ENCODE measurements around the gene C2orf74.
"Not testable (repeated sequence)": the region's sequence is repeated elsewhere in the genome, so short reads cannot be mapped to it uniquely, and the experiment has no call there.

C2orf74 gene

DNA sequence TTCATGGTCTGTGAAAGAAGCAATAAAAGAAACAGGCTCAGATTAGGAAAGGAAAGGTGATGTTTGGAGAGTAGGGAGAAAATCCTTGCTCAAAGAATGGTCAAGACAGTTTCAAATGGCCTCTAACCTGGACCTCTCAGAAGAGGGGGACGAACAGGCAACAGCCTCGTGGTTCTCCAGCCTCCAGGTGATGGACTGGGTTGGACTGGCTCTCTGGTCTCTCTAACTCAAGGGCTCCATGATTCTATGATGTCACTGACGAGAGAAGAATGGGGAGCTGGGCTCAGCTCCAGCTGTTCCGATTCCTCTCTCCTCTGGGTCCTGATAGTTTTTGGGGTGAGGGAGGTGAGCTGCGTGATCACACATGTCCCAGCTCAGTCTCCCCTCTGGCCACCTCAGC, at the start of gene C2orf74:
Gene C2orf74 (plus strand): TSS at position 301 of the 400 bp plus-strand sequence. CDS start 327 bp downstream, outside the sequence.
- no peak for DNase-seq

DNA sequence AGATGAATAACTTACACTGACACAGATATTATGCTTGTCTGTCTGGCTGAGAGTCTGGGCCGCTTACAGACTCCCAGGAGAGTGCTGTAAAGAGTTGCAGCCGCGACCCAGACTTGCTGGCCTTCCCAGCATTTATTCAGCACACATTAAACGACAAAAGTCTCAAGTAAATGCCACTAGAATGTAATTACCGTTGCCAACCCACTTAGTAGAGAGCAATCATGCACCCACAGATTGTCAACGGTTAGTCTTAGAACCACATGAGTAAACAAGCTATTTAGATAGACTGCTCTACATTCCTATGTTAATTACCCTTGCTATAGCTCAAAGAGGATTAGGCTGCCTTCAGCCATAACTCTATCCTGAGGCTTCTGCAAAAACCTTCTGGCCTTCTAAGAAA, 47.8 kb upstream of the C2orf74 start:
- DNase-seq = no peak

DNA sequence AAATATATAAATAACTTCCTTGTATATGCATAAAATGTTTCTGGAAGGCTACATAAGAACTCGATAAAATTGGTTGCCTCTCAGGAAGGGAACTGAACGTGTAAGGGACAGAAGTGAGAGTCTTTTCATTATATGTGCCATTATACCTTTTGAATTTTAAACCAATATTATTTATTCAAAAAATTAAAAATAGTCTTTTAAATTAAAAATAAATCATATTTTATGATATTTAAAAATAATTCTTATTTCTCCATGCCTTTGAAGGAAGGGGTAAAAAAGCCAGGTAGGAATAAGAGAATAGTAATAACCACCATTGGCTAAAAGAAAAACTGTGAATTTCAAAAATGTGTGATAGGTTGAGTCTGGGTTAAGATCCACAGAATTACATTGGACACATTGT, 45.7 kb upstream of the C2orf74 start:
- DNase-seq = no peak

DNA sequence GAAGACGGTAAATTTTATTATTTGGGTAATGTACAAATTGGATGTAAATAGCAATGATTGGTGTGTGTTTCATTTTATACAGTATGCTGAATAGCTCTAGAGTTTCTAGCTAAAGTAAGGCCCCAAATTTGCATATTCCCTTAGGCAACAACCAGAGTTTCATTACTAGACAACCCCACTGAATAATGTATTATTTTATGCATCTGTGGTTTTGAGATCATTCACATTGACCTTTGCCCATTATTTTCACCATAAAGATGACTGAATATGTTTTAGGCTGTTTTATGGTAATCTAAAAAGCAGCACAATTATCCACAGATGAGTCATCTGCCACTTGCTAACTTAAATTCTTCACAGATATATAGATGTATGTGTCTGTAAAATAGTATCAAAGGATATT, 44.5 kb upstream of the C2orf74 start:
- no peak for DNase-seq

DNA sequence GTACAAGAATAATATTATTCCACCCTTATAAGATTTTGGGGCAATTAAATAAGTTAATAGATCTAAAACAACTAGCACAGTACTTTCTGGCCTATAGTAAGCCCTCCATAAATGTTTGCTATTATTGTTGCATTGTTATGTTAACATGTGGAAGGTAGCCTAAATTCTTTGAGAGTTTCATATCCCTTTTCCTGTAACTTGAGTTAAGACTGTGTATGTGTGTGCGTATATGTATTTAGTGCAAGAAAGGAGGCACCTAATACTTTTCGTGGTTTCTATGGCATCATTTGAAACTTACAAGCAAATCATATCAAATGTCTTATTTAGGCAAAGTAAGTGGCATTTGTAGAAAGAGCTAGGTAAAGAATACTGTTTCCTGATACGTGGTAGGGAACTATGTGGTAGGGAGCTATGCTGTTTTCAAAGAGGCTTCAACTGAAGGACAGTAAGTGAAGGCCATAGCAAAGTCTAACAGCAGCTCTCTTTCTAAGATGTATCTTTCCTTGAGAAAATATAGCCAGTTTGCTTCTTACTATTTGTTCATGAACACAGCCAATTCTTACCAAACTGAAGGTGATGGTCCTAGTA, 36.8 kb upstream of the C2orf74 start:
- no peak for DNase-seq

DNA sequence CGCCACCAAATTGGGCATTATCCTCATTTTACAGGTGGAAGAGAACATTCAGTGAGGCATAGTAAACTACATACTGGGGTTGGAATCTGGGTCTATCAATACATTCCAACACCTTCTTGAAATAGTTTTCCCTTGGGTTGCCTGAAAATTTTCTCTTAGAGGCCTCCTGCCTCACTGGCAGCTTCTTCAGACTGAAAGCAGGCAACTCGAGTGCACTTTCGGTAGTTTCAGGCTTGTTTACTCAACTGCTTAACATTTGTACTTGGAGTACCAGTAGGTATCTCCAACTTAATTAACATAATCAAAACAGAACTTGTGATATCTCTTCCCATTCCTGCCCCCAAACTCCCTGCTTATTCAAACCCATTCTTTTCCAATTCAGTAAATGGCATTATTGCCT, 36.2 kb upstream of the C2orf74 start:
- no peak for DNase-seq

DNA sequence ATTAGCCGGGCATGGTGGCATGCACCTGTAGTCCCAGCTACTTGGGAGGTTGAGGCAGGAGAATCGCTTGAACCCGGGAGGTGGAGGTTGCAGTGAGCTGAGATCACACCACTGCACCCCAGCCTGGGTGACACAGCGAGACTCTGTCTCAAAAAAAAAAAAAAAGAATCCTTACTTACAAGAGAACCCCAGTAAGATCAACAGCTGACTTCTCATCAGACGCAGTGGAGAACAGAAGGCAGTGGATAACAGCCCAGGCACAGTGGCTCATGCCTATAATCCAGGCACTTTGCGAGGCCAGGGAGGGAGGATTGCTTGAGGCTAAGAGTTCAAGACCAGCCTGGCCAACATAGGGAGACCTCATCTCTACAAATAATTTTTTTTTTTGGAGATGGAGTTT, 33.9 kb upstream of the C2orf74 start:
- DNase-seq = not testable (repeated sequence)

DNA sequence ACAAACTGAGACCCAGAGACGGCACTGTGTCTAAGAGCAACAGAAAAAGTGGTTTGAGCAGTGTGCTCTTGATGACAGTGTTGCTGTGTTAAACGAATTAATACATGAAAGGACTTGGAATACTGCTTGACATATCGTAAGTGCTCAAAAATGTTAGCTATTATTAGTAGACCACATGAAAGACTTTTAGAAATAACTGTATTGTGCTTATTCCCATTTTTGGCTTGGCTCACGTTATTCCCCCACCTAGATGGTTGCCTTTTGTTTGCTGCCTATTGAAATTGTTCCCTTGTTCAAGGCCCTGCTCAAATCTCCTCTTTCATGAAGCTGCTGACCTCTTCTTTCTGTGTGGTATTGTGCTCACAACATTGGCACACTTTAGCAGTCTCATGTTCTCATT, 27.8 kb upstream of the C2orf74 start:
- no peak for DNase-seq

DNA sequence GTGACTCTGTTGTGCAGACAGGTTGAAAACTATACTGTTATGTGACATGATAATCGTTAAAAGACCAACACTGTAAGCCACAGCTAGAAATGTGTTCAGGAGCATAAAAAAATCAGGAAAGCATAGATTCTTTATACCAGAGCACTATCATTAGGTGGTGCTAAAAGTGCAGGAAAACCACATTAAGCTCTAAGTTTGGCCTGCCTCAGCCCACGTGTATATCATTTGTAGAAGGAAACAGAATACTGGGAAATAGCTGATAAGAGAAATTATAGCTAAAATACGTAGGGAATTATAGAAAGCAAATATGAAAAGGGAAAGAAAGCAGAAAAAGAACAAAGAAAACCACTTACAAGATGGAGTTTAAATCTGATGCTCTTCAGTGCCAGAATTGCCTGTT, 26.5 kb upstream of the C2orf74 start:
- peak; percentile 38 for DNase-seq

DNA sequence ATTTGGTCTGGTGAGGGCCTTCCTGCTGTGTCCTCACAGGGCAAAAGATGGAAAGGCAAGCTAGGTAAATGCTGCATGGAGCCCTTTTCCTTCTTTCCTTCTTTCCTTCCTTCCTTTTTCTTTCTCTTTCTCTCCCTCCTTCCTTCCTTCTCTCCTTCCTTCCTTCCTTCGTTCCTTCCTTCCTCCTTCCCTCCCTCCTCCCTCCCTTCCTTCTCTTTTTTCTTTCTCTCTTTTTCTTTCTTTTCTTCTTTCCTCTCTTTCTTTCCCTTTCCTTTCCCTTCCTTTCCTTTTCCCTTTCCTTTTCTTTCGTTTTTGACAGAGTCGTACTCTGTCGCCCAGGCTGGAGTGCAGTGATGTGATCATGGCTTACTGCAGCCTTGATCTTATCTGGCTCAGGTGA, 23.1 kb upstream of the C2orf74 start:
- no peak for DNase-seq

DNA sequence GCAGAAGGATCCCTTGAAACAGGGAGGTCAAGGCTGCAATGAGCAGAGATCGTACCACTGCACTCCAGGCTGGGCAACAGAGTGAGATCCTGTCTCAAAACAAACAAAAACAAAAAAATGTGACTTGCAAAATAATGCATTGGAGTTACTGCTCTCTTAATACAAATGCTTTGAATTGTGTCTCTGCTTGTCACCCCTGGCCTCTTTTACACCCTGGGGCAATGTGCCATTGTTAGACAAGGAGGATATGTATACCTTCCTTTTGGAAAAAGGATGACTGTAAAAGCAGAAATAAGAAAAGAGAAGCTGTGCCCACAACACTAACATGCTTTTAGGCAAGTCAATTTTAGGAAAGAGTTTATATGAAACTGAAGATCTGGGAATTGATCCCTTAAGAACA, 20.8 kb upstream of the C2orf74 start:
- no peak for DNase-seq

DNA sequence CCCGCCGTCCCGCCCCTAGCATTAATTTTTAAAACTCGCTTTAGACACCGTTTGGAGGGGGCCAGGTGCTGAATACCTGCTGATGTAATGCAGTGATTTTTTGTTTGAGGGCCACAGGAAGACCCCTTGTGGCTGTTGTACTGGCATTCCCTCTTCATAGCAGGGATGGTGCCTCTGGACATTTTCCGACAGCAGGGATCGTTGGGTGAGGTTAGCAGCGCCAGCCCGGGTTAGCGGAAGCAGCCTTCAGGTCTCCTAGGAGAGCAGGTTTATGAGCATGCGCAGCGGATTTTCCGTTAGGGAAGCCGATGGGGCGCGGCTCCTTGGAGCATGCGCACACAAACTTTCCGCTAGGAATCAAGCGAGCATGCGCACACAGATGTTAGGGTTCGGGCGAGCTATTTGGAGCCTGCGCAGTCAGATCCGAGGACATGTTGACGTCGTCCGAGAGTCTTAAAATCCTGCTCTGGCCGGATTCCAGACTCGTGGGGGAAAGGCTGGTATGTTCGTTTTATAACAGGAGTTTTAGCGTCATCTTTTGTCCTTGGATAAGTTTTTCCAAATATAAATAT, 17.2 kb upstream of the C2orf74 start:
- peak; percentile 99 for DNase-seq

DNA sequence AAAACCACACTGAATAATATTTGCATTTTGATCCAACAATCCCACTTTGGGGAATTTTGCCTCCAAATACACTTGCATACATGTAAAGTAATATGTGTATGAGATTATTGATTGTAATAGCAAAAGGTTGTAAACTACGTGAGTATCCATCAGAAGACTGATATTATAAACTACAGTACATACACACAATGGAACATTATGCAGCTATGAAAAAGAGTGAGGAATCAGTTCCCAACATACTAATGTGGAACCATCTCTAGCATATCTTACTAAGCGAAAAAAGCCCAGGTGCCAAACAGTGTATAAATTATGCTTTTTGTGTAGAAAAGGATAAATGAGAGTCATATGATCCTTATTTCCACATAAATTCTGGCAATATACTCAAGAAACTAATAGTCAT, 16.0 kb upstream of the C2orf74 start:
- DNase-seq = no peak

DNA sequence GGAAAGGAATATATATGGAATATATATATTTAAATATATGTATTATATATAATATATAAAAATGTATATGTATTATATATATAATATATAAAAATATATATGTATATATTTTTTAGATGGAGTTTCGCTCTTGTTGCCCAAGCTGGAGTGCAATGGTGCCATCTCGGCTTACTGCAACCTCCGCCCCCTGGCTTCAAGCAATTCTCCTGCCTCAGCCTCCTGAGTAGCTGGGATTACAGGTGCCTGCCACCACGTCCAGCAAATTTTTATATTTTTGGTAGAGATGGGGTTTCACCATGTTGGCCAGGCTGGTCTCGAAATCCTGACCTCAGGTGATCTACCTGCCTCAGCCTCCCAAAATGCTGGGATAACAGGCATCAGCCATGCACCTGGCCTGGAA, 13.9 kb upstream of the C2orf74 start:
- not testable (repeated sequence) for DNase-seq

DNA sequence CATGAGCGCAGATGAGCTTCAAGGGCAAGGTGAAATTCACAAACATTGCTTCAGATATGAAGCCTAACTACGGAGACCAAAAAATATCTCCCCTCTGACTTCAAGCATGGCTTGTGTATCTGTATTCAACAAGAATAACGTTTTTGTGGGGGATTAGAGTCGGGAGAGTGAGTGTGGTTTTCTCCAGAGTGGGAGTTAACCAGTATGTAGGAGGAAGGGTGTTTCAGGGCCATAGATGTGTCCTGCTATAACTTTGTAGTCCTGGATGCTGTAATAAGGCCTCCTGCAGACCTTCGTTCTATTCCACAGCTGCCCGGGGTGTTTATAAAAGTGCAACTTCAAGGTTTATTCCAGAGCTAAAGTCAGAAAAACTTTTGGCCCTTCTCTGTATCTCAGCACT, 12.9 kb upstream of the C2orf74 start:
- no peak for DNase-seq

DNA sequence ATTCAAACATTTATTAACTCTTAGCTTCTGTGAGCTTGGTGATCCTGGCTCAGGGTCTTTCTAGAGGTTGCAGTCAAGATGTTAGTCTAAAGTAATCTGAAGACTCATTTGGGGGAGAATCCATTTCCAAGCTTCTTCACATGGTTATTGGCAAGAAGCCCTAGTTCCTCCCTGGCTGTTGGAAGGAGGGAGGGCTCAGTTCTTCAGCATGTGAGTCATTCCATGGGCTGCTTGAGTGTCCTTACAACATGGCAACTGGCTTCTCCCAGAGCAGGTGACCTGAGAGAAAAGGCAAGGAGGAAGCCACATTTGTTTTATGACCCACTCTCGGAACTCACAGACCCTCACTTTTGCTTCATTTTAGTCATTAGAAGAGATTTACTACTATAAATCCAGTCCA, 10.6 kb upstream of the C2orf74 start:
- no peak for DNase-seq

DNA sequence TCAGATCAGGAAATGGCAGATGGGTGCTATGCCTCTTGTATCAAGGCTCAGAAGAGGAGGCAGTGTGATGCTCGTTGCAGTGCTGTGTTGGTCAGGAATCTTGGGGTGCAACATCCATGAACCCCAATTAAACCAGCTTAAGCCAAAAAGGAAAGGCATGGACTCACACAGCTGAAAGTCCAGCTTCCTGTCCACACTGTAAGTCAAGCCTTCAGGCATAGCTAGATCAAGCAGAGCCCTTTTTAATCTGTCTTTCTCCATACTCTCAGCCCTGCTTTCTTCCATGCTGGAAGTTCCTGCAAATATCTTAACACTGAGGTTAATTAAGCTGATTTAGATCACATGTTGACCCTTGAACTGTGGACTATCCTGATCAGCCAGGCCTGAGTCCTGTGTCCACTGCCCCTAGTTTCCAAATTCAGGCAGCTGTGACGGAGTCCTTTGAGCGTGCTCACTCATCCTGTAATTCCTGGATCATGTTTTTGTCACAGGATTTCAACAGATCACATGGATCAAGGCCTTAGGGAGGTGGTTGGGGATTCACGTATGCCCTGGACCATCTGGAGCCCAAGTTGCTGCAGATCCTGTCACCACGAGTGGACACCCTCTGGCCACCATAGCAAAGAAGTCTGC, 4.5 kb upstream of the C2orf74 start:
- DNase-seq = no peak

DNA sequence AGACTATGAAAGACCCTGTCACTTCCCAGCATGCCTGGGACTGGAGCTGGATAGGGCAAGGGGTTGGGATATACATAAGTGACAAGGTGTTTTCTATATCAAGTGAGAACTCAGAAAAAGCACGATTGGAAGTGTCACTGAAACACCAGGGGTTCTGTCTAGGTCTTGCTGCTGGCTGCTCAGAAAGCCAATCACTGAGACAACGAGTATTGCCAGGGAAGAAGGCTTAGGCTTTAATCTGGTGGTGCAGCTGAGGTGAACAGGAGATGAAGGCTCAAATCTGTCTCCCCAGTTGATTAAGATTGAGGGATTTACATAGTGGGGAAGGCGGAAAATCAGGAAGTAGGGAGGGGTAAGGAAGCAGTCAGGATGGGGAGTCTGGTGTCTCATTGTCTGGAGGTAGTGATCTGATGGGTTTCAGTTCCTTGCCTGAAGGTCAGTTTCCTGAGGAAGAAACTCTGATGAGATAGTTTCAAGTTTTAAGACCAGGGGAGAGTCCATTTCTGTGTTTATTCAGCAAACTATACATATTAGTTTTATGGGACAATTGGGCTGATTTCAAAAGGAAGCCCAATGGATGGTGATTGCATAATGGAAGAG, 3.5 kb upstream of the C2orf74 start:
- no peak for DNase-seq

DNA sequence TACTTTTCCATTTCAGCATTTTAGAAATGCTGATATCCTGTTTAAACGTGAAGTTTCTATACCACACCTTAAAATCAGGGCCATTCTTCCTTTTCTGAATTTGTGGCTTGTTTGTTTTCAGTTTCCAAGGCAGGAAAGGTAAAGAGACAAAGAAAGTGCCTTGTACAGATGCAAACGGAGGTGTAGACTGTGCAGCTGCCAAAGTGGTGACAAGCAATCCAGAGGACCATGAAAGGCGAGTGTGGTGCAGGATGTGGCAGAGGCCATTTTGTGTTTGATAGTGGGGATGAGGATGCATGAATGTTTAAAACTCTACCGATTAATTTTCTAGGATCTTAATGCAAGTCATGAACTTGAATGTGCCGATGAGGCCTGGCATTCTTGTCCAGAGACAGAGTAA, 733 bp downstream of the C2orf74 start:
- DNase-seq = no peak

DNA sequence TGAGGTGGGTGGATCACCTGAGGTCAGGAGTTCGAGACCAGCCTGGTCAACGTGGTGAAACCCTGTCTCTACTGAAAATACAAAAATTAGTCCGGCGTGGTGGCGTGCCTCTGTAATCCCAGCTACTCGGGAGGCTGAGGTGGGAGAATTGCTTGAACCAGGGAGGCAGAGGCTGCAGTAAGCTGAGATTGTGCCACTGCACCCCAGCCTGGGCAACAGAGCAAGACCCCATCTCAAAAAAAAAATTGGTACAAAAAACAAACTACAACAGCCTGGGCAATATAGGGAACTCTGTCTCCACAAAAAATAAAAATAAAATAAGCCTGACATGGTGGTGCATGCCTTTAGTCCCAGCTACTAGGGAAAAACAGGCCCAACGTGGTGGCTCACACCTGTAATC, 3.1 kb downstream of the C2orf74 start:
- DNase-seq = not testable (repeated sequence)

DNA sequence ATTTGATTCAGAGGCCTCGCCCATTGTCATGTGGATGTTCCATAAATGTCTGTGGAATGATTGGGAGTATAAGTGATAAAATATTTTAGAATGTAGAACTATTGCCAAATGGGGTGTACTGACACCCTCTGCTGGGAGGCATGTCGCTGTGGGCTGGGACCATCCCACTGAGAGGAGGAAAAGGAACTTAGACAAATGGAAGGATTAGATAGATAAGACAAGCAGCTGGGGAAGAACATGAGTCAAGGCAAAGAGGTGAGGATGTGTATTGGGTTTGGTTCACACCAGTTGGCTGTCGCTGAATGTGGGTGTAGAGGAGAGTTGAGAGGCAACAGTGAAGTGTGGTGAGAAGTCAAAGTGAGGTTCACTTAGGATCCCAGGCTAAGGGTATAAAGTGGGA, 4.0 kb downstream of the C2orf74 start:
- no peak for DNase-seq

DNA sequence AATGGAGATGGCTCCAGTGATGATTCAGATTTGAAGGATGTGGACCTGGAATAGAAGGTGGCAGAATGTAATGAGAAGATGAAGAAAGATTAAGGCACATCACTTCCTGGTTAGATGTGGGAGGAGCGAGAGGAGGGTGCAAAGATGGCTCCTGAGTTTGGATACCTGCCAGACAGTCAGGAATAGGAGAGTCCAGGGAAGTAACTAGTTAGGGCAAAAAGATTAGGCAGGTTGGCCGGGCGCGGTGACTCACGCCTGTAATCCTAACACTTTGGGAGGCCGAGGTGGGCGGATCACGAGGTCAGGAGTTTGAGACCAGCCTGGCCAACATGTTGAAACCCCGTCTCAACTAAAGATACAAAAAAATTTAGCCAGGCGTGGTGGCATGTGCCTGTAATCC, 5.6 kb downstream of the C2orf74 start:
- no peak for DNase-seq

DNA sequence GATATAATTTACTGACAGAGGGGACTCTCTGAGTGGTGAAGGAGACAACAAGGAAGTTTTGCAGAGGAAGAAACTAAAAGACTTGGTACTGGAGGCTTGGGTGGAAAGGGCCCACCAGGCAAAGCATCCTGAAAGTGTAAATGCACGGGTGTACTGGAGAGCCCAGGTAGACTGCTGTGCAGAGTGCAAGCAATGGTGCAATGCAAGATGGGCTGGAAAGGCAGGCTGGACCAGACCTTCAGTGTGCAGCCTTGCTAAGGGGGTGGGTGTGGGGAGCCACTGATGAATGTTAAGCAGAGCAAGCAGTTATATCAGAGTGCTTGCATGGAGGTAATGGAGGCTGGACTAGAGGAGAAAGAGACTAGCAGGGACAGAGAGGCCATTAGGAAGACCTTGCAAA, 10.7 kb downstream of the C2orf74 start:
- no peak for DNase-seq

DNA sequence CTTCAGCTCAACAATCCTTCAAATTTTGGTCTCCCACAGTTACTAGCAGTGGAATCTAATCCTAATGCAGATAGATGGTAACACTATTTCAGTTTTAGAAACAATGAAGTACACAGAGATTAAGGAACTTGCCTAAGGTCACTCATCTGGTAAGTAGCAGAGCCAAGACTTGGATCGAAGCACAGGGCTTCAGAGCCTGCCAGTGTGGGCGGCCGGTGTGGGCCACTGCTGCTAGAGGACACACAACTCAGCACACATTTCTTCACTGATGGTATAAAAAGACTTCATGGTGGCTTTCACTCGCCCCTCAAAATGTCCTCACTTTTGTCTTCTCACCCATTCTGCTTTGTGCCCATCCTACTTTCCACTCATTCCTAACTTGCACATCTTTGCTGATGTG, 11.1 kb downstream of the C2orf74 start:
- no peak for DNase-seq
